ENCODE data around the gene NFIX. TPM values are rescaled to one million over a fixed set of nuclear protein-coding genes. Genes with fewer than 3 reads are reported as not detected.

NFIX gene
- total and polyA plus RNA-seq, 2 experiments from 2014 or later: 0.06 to 0.14 TPM

GRCh38 chr19:13134626-13135025 lies 139.4 kb downstream of the NFIX start (continued):
- TF ChIP-seq ZNF462 (CRISPR knock-in tag; IDR thresholded peaks at IDR 0.05): no peak

- Mint-ChIP-seq H3K36me3 (ENCODE audit: low read depth) (peaks cover 61% of the 10 kb centered on the region), H3K9me3 (no peaks in the 10 kb centered on the region)
- H3K4me1 ChIP-seq (ENCODE audit: insufficient read depth): no peaks in the 10 kb centered on the region
Measured at GRCh38 chr19:13135068-13136062, 140.1 kb downstream of the NFIX start.

More at GRCh38 chr19:13135068-13136062, 140.1 kb downstream of the NFIX start:
- TF ChIP-seq NANOG (IDR thresholded peaks at IDR 0.05; ENCODE audit: borderline replicate concordance): no peak
- no peak for TF ChIP-seq ZNF114 (CRISPR knock-in tag; IDR thresholded peaks at IDR 0.05)
- TF ChIP-seq STAT1 (IDR thresholded peaks at IDR 0.05; ENCODE audit: unreplicated experiment): no peak
- no peak for TF ChIP-seq JUNB (IDR thresholded peaks at IDR 0.05; ENCODE audit: unreplicated experiment)
- no peak for TF ChIP-seq POLR2AphosphoS5 (IDR thresholded peaks at IDR 0.05; ENCODE audit: low read depth)
- no peak for TF ChIP-seq ETS1 (IDR thresholded peaks at IDR 0.05)
- TF ChIP-seq ZNF462 (CRISPR knock-in tag; IDR thresholded peaks at IDR 0.05): no peak
- peaks cover 16% of the 10 kb centered on the region for H3K4me1 Mint-ChIP-seq
- no peak overlapping the region for H3K27ac Mint-ChIP-seq
- H3K4me2 ChIP-seq: no peak overlapping the region
- H3K79me2 ChIP-seq (replicated peaks; ENCODE audit: insufficient read depth): peaks cover 45% of the 10 kb centered on the region
- DNase-seq (ENCODE audit: low spot score) (no peak), ATAC-seq (no peak)
- no peaks in the 10 kb centered on the region for H3K9me2 ChIP-seq (ENCODE audit: insufficient read depth)
- H2AFZ ChIP-seq: no peak overlapping the region
- H3K27ac ChIP-seq (ENCODE audit: low read depth): no peak overlapping the region
- H3K4me3 Mint-ChIP-seq: no peak overlapping the region
- no peaks in the 10 kb centered on the region for H3F3A ChIP-seq (replicated peaks; ENCODE audit: low read depth)
- no peaks in the 10 kb centered on the region for H3K27me3 ChIP-seq (ENCODE audit: insufficient read depth)
- H3K27me3 Mint-ChIP-seq (ENCODE audit: insufficient read depth, low read depth, poor library complexity): peaks cover 16% of the 10 kb centered on the region
- no peak overlapping the region for H3K4me3 ChIP-seq
- H4K20me1 ChIP-seq (replicated peaks; ENCODE audit: insufficient read depth): peaks cover 40% of the 10 kb centered on the region
- peaks cover 5% of the 10 kb centered on the region; the same call in 1 of the 2 replicates for H3K36me3 ChIP-seq (ENCODE audit: insufficient read depth)

All from GM23338 (cell line).